Activated CD8-positive, alpha-beta T cell treated with anti-CD3 and anti-CD28 coated beads for 36 hours (primary cell): Measurements from ENCODE around the gene SMIM35. TPM values are rescaled to one million over a fixed set of nuclear protein-coding genes. Genes with fewer than 3 reads are reported as not detected.
A peak's percentile ranks its signal among the peaks of the same experiment; 100 is the strongest.

ENCODE experiments used
- ATAC-seq: fragments of 200-7000 bp; cut with Tn5 transposase; one replicate; pipeline ENCODE4 v1.10.0; 2021; ENCODE audit warnings: mild to moderate bottlenecking, moderate library complexity
- CTCF ChIA-PET: fragments of 350-600 bp; sonication (Branson Sonifier 250); formaldehyde crosslinking; loops from one replicate; lab custom pipeline; 2021; ENCODE audit warnings: antibody characterized with exemption; lab: Charles Lee
- POLR2A ChIA-PET: fragments of 350-600 bp; sonication (Branson Sonifier 250); formaldehyde crosslinking; loops from one replicate; lab custom pipeline; 2021; ENCODE audit warnings: antibody characterized with exemption; lab: Charles Lee
- DNase-seq: peaks from one replicate; pipeline ENCODE4 v3.0.0-alpha.2; 2020
- H3K27ac Mint-ChIP-seq: one replicate; pipeline ENCODE4 v1.8.0; 2021; ENCODE audit warnings: mild to moderate bottlenecking, mixed read lengths
- H3K27me3 Mint-ChIP-seq: one replicate; pipeline ENCODE4 v1.8.0; 2021; ENCODE audit warnings: mixed read lengths
- H3K36me3 Mint-ChIP-seq: one replicate; pipeline ENCODE4 v1.8.0; 2021; ENCODE audit warnings: low read depth, mixed read lengths
- H3K4me1 Mint-ChIP-seq: one replicate; pipeline ENCODE4 v1.8.0; 2021; ENCODE audit warnings: low read depth, mixed read lengths
- H3K4me3 Mint-ChIP-seq: one replicate; pipeline ENCODE4 v1.8.0; 2021; ENCODE audit warnings: mild to moderate bottlenecking, moderate library complexity, mixed read lengths
- H3K9me3 Mint-ChIP-seq: one replicate; pipeline ENCODE4 v1.8.0; 2021; ENCODE audit warnings: mixed read lengths
- intact Hi-C: fragments of 100-400 bp; cut with micrococcal nuclease; formaldehyde crosslinking; loops from one replicate; pipeline ENCODE4 v1.10.0; 2022
- total RNA-seq, 2 experiments: library from RNA; stranded (reverse); gene quantifications; one replicate each; pipeline ENCODE4 v1.2.3, GENCODE V29; 2021
- TF ChIP-seq, protein P1 (sequence below): fragments of 200-600 bp; IDR thresholded peaks from one replicate; pipeline ENCODE4 v1.8.0; 2022; ENCODE audit warnings: antibody characterized with exemption, mild to moderate bottlenecking

The SMIM35 gene
- total RNA-seq, 2 experiments from 2014 or later, result 0.27 to 0.32 TPM

DNA sequence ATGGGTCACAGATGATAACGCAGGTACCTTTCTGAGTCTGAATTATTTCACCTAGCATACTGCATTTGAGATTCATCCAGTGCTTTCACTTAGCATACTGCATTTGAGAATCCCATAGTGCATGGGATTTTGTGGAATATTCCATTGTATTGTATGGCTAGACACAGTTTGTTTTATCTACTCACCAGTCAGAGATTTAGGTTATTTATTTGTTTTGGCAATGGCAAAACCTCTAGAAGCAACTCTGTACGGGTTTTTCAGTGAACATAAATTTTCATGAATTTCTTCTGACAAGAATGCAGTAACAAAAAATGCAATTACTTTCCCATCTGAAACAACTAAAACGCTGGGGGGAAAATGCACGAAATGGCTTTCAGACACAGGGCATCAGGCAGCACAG is 41.5 kb upstream of the SMIM35 start:
- Mint-ChIP-seq H3K4me3 (no peak overlapping the region), H3K27me3 (peaks cover 5% of the 10 kb centered on the region), H3K27ac (no peak overlapping the region), H3K9me3 (no peaks in the 10 kb centered on the region), H3K36me3 (no peaks in the 10 kb centered on the region), H3K4me1 (no peaks in the 10 kb centered on the region)
- intact Hi-C loops, result no loop called here
- TF ChIP-seq, protein P1, sequence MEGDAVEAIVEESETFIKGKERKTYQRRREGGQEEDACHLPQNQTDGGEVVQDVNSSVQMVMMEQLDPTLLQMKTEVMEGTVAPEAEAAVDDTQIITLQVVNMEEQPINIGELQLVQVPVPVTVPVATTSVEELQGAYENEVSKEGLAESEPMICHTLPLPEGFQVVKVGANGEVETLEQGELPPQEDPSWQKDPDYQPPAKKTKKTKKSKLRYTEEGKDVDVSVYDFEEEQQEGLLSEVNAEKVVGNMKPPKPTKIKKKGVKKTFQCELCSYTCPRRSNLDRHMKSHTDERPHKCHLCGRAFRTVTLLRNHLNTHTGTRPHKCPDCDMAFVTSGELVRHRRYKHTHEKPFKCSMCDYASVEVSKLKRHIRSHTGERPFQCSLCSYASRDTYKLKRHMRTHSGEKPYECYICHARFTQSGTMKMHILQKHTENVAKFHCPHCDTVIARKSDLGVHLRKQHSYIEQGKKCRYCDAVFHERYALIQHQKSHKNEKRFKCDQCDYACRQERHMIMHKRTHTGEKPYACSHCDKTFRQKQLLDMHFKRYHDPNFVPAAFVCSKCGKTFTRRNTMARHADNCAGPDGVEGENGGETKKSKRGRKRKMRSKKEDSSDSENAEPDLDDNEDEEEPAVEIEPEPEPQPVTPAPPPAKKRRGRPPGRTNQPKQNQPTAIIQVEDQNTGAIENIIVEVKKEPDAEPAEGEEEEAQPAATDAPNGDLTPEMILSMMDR, result no peak
- POLR2A ChIA-PET, result no interaction called here
- ATAC-seq, result no peak
- DNase-seq, result no peak
- CTCF ChIA-PET, result no interaction called here

- DNase-seq (no peak), ATAC-seq (peak; percentile 76)
- ChIA-PET POLR2A (interaction anchor here (0.6 to 1.2 kb wide), 6 partner anchors 12 to 251 kb away, joined by 3 to 4 read pairs (median 3); no protein-coding TSS in a partner anchor), CTCF (interaction anchor here (0.6 to 1.2 kb wide), 3 partner anchors 38 to 154 kb away, joined by 3 read pairs; no protein-coding TSS in a partner anchor)
- Mint-ChIP-seq H3K27me3 (peaks cover 5% of the 10 kb centered on the region), H3K27ac (no peak overlapping the region), H3K4me1 (no peaks in the 10 kb centered on the region), H3K36me3 (no peaks in the 10 kb centered on the region), H3K9me3 (no peaks in the 10 kb centered on the region), H3K4me3 (no peak overlapping the region)
- TF ChIP-seq, protein P1, result no peak
- intact Hi-C loops, result no loop called here
Observed at GRCh38 chr11:118126082-118126838, 39.5 kb upstream of the SMIM35 start.

DNA sequence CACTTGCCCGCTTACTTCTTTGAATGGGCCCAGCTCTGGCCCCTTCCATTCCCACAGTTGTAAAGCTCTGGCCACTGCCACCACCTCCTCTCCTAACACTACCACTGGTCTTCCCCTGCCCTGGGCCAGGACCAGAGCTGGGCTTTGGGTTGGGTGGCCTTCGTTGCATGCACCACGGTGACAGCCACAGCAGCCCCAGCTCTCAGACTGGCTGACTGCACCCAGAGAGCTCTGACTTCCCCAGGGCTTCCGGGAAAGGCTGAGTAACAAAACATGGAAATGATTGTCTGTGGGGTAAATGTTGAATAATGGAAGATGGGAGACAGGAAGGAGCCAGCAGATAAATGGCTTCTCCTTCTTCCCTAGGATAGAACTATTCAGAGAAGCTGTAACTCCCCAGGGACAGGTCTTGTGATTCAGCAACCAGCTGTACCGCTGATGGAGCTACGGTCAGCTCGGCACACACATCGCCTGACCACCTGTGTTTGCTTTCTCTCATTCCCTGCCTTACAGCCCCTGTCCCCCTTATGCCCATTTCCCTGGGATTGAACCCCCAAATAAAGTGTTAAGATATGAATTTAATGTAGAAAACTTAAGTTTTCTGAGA is 38.3 kb upstream of the SMIM35 start:
- H3K9me3 Mint-ChIP-seq, result peaks cover 6% of the 10 kb centered on the region
- TF ChIP-seq, protein P1, result no peak
- H3K27me3 Mint-ChIP-seq, result peaks cover 5% of the 10 kb centered on the region
- H3K4me1 Mint-ChIP-seq, result no peaks in the 10 kb centered on the region
- ChIA-PET POLR2A (interaction anchor here (1.0 kb wide), 1 partner anchor 12 kb away, joined by 3 read pairs; no protein-coding TSS in a partner anchor), CTCF (interaction anchor here (0.8 to 1.4 kb wide), 6 partner anchors 9 to 178 kb away, joined by 3 to 4 read pairs (median 3); no protein-coding TSS in a partner anchor)
- H3K4me3 Mint-ChIP-seq, result no peak overlapping the region
- no peak overlapping the region for H3K27ac Mint-ChIP-seq
- ATAC-seq (no peak), DNase-seq (no peak)
- H3K36me3 Mint-ChIP-seq, result peaks cover 2% of the 10 kb centered on the region
- intact Hi-C loops, result no loop called here

DNA sequence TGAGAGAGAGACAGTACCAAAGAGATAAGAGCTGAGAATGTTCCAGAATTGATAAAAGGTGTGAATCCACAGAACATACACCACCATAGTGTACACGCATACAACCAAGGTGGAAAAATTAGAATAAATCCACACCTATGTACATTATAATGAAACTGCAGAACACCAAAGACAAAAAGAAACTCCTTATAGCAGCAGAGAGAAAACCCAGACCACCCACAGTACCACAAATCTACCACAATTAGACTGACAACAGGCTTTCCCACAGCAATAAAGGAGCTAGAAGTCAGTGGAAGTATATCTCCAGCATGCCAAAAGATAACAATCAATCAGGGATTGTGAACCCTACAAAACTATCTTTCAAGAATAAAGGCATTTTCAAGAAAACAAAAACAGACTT is 34.0 kb upstream of the SMIM35 start:
- POLR2A ChIA-PET, result no interaction called here
- TF ChIP-seq, protein P1, result no peak
- intact Hi-C loops, result no loop called here
- Mint-ChIP-seq H3K27ac (no peak overlapping the region), H3K4me3 (no peak overlapping the region), H3K36me3 (peaks cover 2% of the 10 kb centered on the region), H3K4me1 (peaks cover 23% of the 10 kb centered on the region), H3K27me3 (no peaks in the 10 kb centered on the region), H3K9me3 (peaks cover 6% of the 10 kb centered on the region)
- CTCF ChIA-PET, result interaction anchor here (1.0 to 3.3 kb wide), 2 partner anchors 51 to 297 kb away, joined by 3 to 16 read pairs; no protein-coding TSS in a partner anchor
- ATAC-seq (no peak), DNase-seq (no peak)
